Measurements from ENCODE around the gene HSP90AA1.

- no peak for TF ChIP-seq SPI1 (IDR thresholded peaks at IDR 0.05; ENCODE audit: low read depth, low read length)
- no peak for TF ChIP-seq POLR2A (IDR thresholded peaks at IDR 0.05; ENCODE audit: low read depth, low read length)
- no peak for TF ChIP-seq TAF1 (IDR thresholded peaks at IDR 0.05; ENCODE audit: low read depth, low read length)
- no peak for TF ChIP-seq PAX5 (IDR thresholded peaks at IDR 0.05; ENCODE audit: insufficient read depth, low read length, severe bottlenecking)
Measured at GRCh38 chr14:102111101-102111500, 24.3 kb upstream of the HSP90AA1 start.

All from GM12891 (cell line).